VCaP (cell line): ENCODE measurements around the gene SEMA3A.

Experiments used
- H3K27ac ChIP-seq: fragments of 450-650 bp; 2 replicates; pipeline ENCODE4 v1.5.1; 2017
- CTCF ChIP-seq: fragments of 450-650 bp; conservative IDR thresholded peaks from 2 replicates; pipeline ENCODE4 v1.5.1; 2017; ENCODE audit warnings: mild to moderate bottlenecking, moderate library complexity

Gene SEMA3A

GRCh38 chr7:83930262-83930661, 264.3 kb downstream of the SEMA3A start:
- no peak overlapping the region for H3K27ac ChIP-seq
- no peak for TF ChIP-seq CTCF

GRCh38 chr7:83925860-83926259, 268.7 kb downstream of the SEMA3A start:
- TF ChIP-seq CTCF = no peak

GRCh38 chr7:83921941-83922607, 272.5 kb downstream of the SEMA3A start:
- H3K27ac ChIP-seq = no peak overlapping the region
- no peak for TF ChIP-seq CTCF

More at GRCh38 chr7:83925860-83926259, 268.7 kb downstream of the SEMA3A start:
- no peak overlapping the region for H3K27ac ChIP-seq

- no peak overlapping the region for H3K27ac ChIP-seq
- TF ChIP-seq CTCF = no peak
Measured at GRCh38 chr7:83921271-83921940, 273.2 kb downstream of the SEMA3A start.

GRCh38 chr7:83918142-83918541, 276.4 kb downstream of the SEMA3A start:
- H3K27ac ChIP-seq = no peak overlapping the region
- no peak for TF ChIP-seq CTCF

GRCh38 chr7:83913174-83913573, 281.4 kb downstream of the SEMA3A start:
- TF ChIP-seq CTCF = no peak
- no peak overlapping the region for H3K27ac ChIP-seq

GRCh38 chr7:83908526-83908925, 286.1 kb downstream of the SEMA3A start:
- TF ChIP-seq CTCF = no peak
- H3K27ac ChIP-seq = no peak overlapping the region
